K562 (cell line): Measurements from ENCODE around the gene AZU1. TPM values are rescaled to one million over a fixed set of nuclear protein-coding genes. Genes with fewer than 3 reads are reported as not detected.
A peak's percentile ranks its signal among the peaks of the same experiment; 100 is the strongest.

ENCODE experiments used
- BACH1 ChIP-seq: fragments of 200-800 bp; sonication (Bioruptor generic); IDR thresholded peaks from 2 replicates; pipeline ENCODE4 v1.6.1; 2016; ENCODE audit warnings: missing genetic modification characterization, missing compliant biosample characterization
- CGGBP1 ChIP-seq: fragments of 250-450 bp; sonication (Bioruptor Pico); IDR thresholded peaks from 2 replicates; pipeline ENCODE4 v1.9.0; 2021; ENCODE audit warnings: mild to moderate bottlenecking
- CHCHD3 ChIP-seq: fragments of 250-450 bp; sonication (Bioruptor Pico); IDR thresholded peaks from 2 replicates; pipeline ENCODE4 v2.1.2; 2022; ENCODE audit warnings: mild to moderate bottlenecking
- DPF2 ChIP-seq: fragments of 450-650 bp; IDR thresholded peaks from 2 replicates; pipeline ENCODE4 v1.6.1; 2016
- E2F3 ChIP-seq: fragments of 250-450 bp; sonication (Bioruptor Pico); IDR thresholded peaks from 2 replicates; pipeline ENCODE4 v1.4.0; 2020; ENCODE audit warnings: mild to moderate bottlenecking
- FOXK2 ChIP-seq, 2 experiments: fragments of 450-650 bp; IDR thresholded peaks in 1 of 2; conservative IDR thresholded peaks in 1 of 2; 2 replicates each; pipeline ENCODE4 v1.6.1; 2016; ENCODE audit warnings: low read depth in 2 of 2, mild to moderate bottlenecking in 1 of 2
- GATA2 ChIP-seq: sonication (generic); formaldehyde crosslinking; IDR thresholded peaks from 2 replicates; pipeline ENCODE4 v1.4.0; 2020; ENCODE audit warnings: mild to moderate bottlenecking, missing genetic modification reagents
- KLF6 ChIP-seq: fragments of 250-450 bp; sonication (Bioruptor Pico); IDR thresholded peaks from 2 replicates; pipeline ENCODE4 v1.4.0; 2020; ENCODE audit warnings: mild to moderate bottlenecking, moderate library complexity, borderline replicate concordance
- MEF2A ChIP-seq: IDR thresholded peaks from 2 replicates; pipeline ENCODE4 v1.6.1; 2011; ENCODE audit warnings: low read depth, mild to moderate bottlenecking, low read length, moderate library complexity; ENCODE audit not compliant: control insufficient read depth
- MNT ChIP-seq, 2 experiments: fragments of 450-650 bp; conservative IDR thresholded peaks; 2 replicates each; pipeline ENCODE4 v1.6.1; 2017; ENCODE audit warnings: mild to moderate bottlenecking in 2 of 2, moderate library complexity in 2 of 2
- NFATC3 ChIP-seq: fragments of 450-650 bp; IDR thresholded peaks from 2 replicates; pipeline ENCODE4 v1.6.1; 2017; ENCODE audit warnings: mild to moderate bottlenecking
- NFE2 ChIP-seq: IDR thresholded peaks from 2 replicates; pipeline ENCODE4 v1.6.1; 2014; ENCODE audit warnings: antibody characterized with exemption, low read depth
- NFXL1 ChIP-seq: fragments of 450-650 bp; formaldehyde crosslinking; IDR thresholded peaks from 2 replicates; pipeline ENCODE4 v1.4.0; 2021; ENCODE audit warnings: mild to moderate bottlenecking
- NR2C1 ChIP-seq, 2 experiments: fragments of 450-650 bp; IDR thresholded peaks; 2 replicates each; pipeline ENCODE4 v1.6.1; 2017; ENCODE audit warnings: mild to moderate bottlenecking in 2 of 2, antibody characterized with exemption in 1 of 2, inconsistent platforms in 1 of 2, missing compliant biosample characterization in 1 of 2, missing genetic modification characterization in 1 of 2
- PHF20 ChIP-seq: fragments of 450-650 bp; IDR thresholded peaks from 2 replicates; pipeline ENCODE4 v1.6.1; 2018; ENCODE audit not compliant: partially characterized antibody
- RBM14 ChIP-seq: fragments of 200-400 bp; formaldehyde crosslinking; IDR thresholded peaks from 2 replicates; pipeline ENCODE4 v1.6.1; 2018; ENCODE audit warnings: low read depth, mild to moderate bottlenecking, low read length, moderate library complexity, borderline replicate concordance; ENCODE audit not compliant: insufficient read depth
- SNAPC5 ChIP-seq: fragments of 250-450 bp; sonication (Bioruptor Pico); IDR thresholded peaks from 2 replicates; pipeline ENCODE4 v1.8.0; 2021; ENCODE audit warnings: moderate library complexity, mild to moderate bottlenecking, inconsistent platforms
- SUPT5H ChIP-seq: fragments of 450-650 bp; IDR thresholded peaks from 2 replicates; pipeline ENCODE4 v1.6.1; 2016
- TFAP4 ChIP-seq: sonication (generic); formaldehyde crosslinking; IDR thresholded peaks from 2 replicates; pipeline ENCODE4 v1.8.0; 2022; ENCODE audit warnings: missing genetic modification reagents, mild to moderate bottlenecking, moderate library complexity, borderline replicate concordance
- ZNF436 ChIP-seq: fragments of 250-450, 450-650 bp; sonication (Bioruptor Pico); formaldehyde crosslinking; IDR thresholded peaks from 2 replicates; pipeline ENCODE4 v1.7.0; 2020; ENCODE audit warnings: mild to moderate bottlenecking
- ZNF644 ChIP-seq: fragments of 200-800 bp; sonication (Bioruptor generic); IDR thresholded peaks from 2 replicates; pipeline ENCODE4 v1.6.1; 2016; ENCODE audit warnings: low read depth, missing genetic modification characterization, missing compliant biosample characterization
- ZNF740 ChIP-seq, 3 experiments: fragments of 200-800 bp in 1 of 3; sonication (Bioruptor generic) in 1 of 3; sonication (generic) in 1 of 3; formaldehyde crosslinking in 1 of 3; IDR thresholded peaks; 2 replicates each; pipeline versions ENCODE4 v1.6.1 to v1.8.0; 2016 to 2022; ENCODE audit warnings: mild to moderate bottlenecking in 2 of 3, missing compliant biosample characterization in 2 of 3, missing genetic modification characterization in 2 of 3, missing genetic modification reagents in 1 of 3
- ZNF785 ChIP-seq: fragments of 250-450 bp; sonication (Bioruptor Pico); IDR thresholded peaks from 2 replicates; pipeline ENCODE4 v1.4.0; 2020; ENCODE audit warnings: mild to moderate bottlenecking
- polyA plus RNA-seq, 8 experiments: library from polyadenylated mRNA; depleted of rRNA in 4 of 8; stranded (reverse) in 5 of 8; unstranded in 3 of 8; fragments of >200 nt; fragmentation: Nextera tagmentation in 2 of 8; fragmentation: Illumina TruSeq in 1 of 8; extraction: Ambion mirVana in 2 of 8; extraction: Trizol in 1 of 8; gene quantifications; 2 replicates each; pipeline versions ENCODE4 v1.2.1 to v1.2.3, GENCODE V29; 2011 to 2014; ENCODE audit warnings: inconsistent platforms in 1 of 8, missing spikeins in 1 of 8
- total RNA-seq, 7 experiments: library from RNA; depleted of rRNA in 6 of 7; stranded (reverse); fragments of >200 nt in 6 of 7; fragmentation: Illumina TruSeq in 2 of 7; extraction: Trizol in 2 of 7; gene quantifications; 2 replicates each; pipeline versions ENCODE4 v1.2.1 to v1.2.3, GENCODE V29; 2011 to 2021; ENCODE audit warnings: low replicate concordance in 1 of 7

Gene AZU1
- total and polyA plus RNA-seq, 9 of the 15 experiments (the other 6 are each of a cell fraction or from before 2014, with no cell fraction given), result 0.29 to 1.9 (median 0.59) TPM; not detected in 3

- 0 out of 2 replicates have a peak, but pooled peaks have one; percentile 39 for TF ChIP-seq BACH1 (tag)
- TF ChIP-seq NFXL1 (CRISPR knock-in tag), result no peak
- no peak for TF ChIP-seq RBM14
- TF ChIP-seq SUPT5H, result no peak
- no peak for TF ChIP-seq KLF6 (CRISPR knock-in tag)
- TF ChIP-seq SNAPC5 (CRISPR knock-in tag), result no peak
- TF ChIP-seq DPF2, result peak; percentile 80
- TF ChIP-seq NR2C1 (IDR thresholded peaks at IDR 0.05), result no peak
- TF ChIP-seq NR2C1 (tag; IDR thresholded peaks at IDR 0.05), result no peak
- peak in 1 of 2 experiments; percentile 43; a peak in 1 of 4 replicates for TF ChIP-seq MNT (conservative IDR thresholded peaks at IDR 0.05)
- TF ChIP-seq ZNF740 (CRISPR knock-in tag; IDR thresholded peaks at IDR 0.05), result no peak
- TF ChIP-seq ZNF740 (tag; IDR thresholded peaks at IDR 0.05), result no peak; a peak in 1 of 4 replicates
- peak; percentile 4; the same call in 1 of the 2 replicates for TF ChIP-seq NFE2
- TF ChIP-seq CHCHD3, result no peak
- no peak; a peak in 1 of 4 replicates for TF ChIP-seq FOXK2 (conservative IDR thresholded peaks at IDR 0.05 in 1 of 2, IDR thresholded peaks at IDR 0.05 in 1 of 2; ENCODE audit: low read depth in 2 of 2)
- 0 out of 2 replicates have a peak, but pooled peaks have one; percentile 15 for TF ChIP-seq ZNF644 (tag)
- TF ChIP-seq CGGBP1 (CRISPR knock-in tag), result no peak
- no peak for TF ChIP-seq ZNF785 (CRISPR knock-in tag)
- peak; percentile 66; the same call in 1 of the 2 replicates for TF ChIP-seq TFAP4
- no peak for TF ChIP-seq MEF2A
- no peak for TF ChIP-seq ZNF436 (CRISPR knock-in tag)
- TF ChIP-seq PHF20, result peak; percentile 29
- TF ChIP-seq NFATC3, result no peak
- peak; percentile 23; the same call in 1 of the 2 replicates for TF ChIP-seq GATA2 (CRISPR knock-in tag)
- TF ChIP-seq E2F3 (CRISPR knock-in tag), result no peak
These were observed 35.9 kb upstream of the AZU1 start (continued) for GRCh38 chr19:791567-792305.
